DOHH2 (cell line): ENCODE data around the gene PLCL1.

Experiments used
- H3F3A ChIP-seq: fragments of 200-600 bp; sonication (generic), shearing (Covaris generic); 2 replicates; pipeline ENCODE4 v1.6.0; 2016; ENCODE audit warnings: antibody characterized with exemption, mild to moderate bottlenecking; ENCODE audit not compliant: control insufficient read depth, insufficient read depth
- H3K27ac ChIP-seq: fragments of 200-600 bp; sonication (generic); 2 replicates; pipeline ENCODE4 v1.5.1; 2014; ENCODE audit warnings: low read depth, mild to moderate bottlenecking, low read length, moderate library complexity
- H3K27me3 ChIP-seq: fragments of 200-600 bp; sonication (generic); 2 replicates; pipeline ENCODE4 v1.6.1; 2014; ENCODE audit warnings: mild to moderate bottlenecking, low read length, mixed read lengths; ENCODE audit not compliant: control insufficient read depth
- H3K36me3 ChIP-seq: fragments of 200-600 bp; sonication (generic); 2 replicates; pipeline ENCODE4 v1.6.1; 2014; ENCODE audit warnings: mild to moderate bottlenecking, low read length, moderate library complexity, mixed read lengths; ENCODE audit not compliant: control insufficient read depth
- H3K4me1 ChIP-seq: fragments of 200-600 bp; sonication (generic); 2 replicates; pipeline ENCODE4 v1.6.1; 2014; ENCODE audit warnings: mild to moderate bottlenecking, low read length, mixed read lengths; ENCODE audit not compliant: control insufficient read depth
- H3K4me2 ChIP-seq: fragments of 200-600 bp; sonication (generic); 2 replicates; pipeline ENCODE4 v1.6.0; 2014; ENCODE audit warnings: mild to moderate bottlenecking, low read length, moderate library complexity
- H3K4me3 ChIP-seq: fragments of 200-600 bp; sonication (generic); 2 replicates; pipeline ENCODE4 v1.5.1; 2014; ENCODE audit warnings: mild to moderate bottlenecking, low read length, mixed read lengths
- H3K79me2 ChIP-seq: fragments of 200-600 bp; sonication (generic); 2 replicates; pipeline ENCODE4 v1.6.1; 2014; ENCODE audit warnings: mild to moderate bottlenecking, low read length, mixed read lengths; ENCODE audit not compliant: control insufficient read depth
- H3K9me2 ChIP-seq: fragments of 200-600 bp; sonication (generic); replicated peaks from 2 replicates; pipeline ENCODE4 v1.6.1; 2014; ENCODE audit warnings: mild to moderate bottlenecking, low read length, mixed read lengths; ENCODE audit not compliant: control insufficient read depth
- H3K9me3 ChIP-seq: fragments of 200-600 bp; sonication (generic); 2 replicates; pipeline ENCODE4 v1.6.1; 2014; ENCODE audit warnings: antibody characterized with exemption, low read length, mixed read lengths; ENCODE audit not compliant: control insufficient read depth, insufficient read depth
- H4K20me1 ChIP-seq: fragments of 200-600 bp; sonication (generic); 2 replicates; pipeline ENCODE4 v1.6.0; 2014; ENCODE audit warnings: low read depth, mild to moderate bottlenecking, antibody characterized with exemption, low read length, moderate library complexity; ENCODE audit not compliant: control insufficient read depth, insufficient read depth
- CTCF ChIP-seq: fragments of 200-600 bp; sonication (generic); IDR thresholded peaks from one replicate; pipeline ENCODE4 v1.5.1; 2014; ENCODE audit warnings: antibody characterized with exemption, mild to moderate bottlenecking, low read depth, low read length; ENCODE audit not compliant: poor library complexity, severe bottlenecking
- EZH2phosphoT487 ChIP-seq: fragments of 200-600 bp; sonication (generic); IDR thresholded peaks from 2 replicates; pipeline ENCODE4 v1.6.1; 2017; ENCODE audit warnings: borderline replicate concordance, mild to moderate bottlenecking, antibody characterized with exemption, low read length, moderate library complexity, mixed read lengths

The PLCL1 gene

DNA sequence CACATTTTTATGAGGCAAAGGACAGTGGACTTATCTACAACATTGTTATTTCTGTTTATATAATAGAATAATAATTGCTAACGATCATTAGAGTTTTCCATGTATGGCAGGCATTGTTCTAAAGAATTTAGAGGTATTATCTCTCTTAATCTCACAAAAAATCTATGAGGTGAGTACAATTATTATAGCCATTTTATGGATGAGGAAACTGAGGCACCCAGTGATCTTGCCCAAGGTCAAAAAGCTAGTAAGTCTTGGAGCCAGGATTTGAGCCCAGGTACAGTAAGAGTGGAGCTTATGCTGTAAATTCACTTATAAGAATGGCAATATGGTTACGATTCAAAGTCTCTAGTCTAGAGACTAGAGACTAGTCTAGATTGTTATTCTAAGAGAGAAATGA lies 331.7 kb downstream of the PLCL1 start:
- Histone ChIP-seq H3K4me3 (no peak overlapping the region), H3K27ac (no peak overlapping the region), H3K9me2 (no peaks in the 10 kb centered on the region), H3K27me3 (no peaks in the 10 kb centered on the region), H3K79me2 (no peaks in the 10 kb centered on the region), H3F3A (no peaks in the 10 kb centered on the region), H3K36me3 (no peaks in the 10 kb centered on the region), H4K20me1 (no peaks in the 10 kb centered on the region), H3K4me2 (no peak overlapping the region), H3K4me1 (no peaks in the 10 kb centered on the region), H3K9me3 (no peaks in the 10 kb centered on the region)
- TF ChIP-seq CTCF (no peak), EZH2phosphoT487 (no peak)

DNA sequence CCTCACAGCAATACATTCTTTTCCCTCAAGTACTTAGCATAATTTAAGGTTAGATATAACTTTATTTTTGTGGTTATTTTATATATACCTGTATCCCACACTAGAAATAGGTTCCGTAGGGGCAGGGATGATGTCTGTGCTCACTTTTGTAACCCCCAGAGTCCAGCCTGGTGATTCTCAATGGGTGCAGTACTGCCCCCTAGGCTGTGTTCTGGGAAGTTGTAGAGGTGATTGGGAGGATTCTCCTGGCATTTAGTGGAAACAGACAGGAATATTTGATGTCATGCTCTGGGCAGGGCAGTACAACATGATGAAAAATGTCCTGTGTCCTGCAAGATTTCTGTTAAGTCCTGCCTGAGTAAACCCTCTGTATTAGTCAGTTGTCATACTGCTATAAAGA lies 333.3 kb downstream of the PLCL1 start:
- no peaks in the 10 kb centered on the region for H3K4me1 ChIP-seq
- no peaks in the 10 kb centered on the region for H4K20me1 ChIP-seq

DNA sequence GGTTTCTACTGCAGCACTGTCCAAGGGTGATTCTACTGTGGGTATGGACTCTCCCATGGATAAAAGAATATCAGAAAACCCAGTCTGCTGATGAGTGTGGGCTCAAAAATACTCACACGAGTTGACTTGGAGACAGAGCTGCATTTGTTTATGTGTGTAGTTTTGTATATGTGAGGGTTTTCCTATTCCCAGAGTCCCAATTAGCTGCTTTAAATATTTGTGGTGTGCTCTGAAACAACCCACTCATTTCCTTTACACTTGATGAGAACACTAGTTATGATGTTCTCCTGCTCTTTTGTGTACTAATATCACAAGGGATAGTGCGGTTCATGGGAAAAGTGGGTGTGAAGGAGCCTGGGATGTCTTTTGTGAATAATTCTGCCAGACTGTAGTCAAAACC lies 337.3 kb downstream of the PLCL1 start:
- peaks cover 3% of the 10 kb centered on the region; the same call in 1 of the 2 replicates for H3K27me3 ChIP-seq
- H3F3A ChIP-seq: no peaks in the 10 kb centered on the region
- H3K36me3 ChIP-seq: no peaks in the 10 kb centered on the region
- H3K4me2 ChIP-seq: no peak overlapping the region
- no peaks in the 10 kb centered on the region for H3K9me2 ChIP-seq
- TF ChIP-seq CTCF (no peak), EZH2phosphoT487 (no peak)
- no peak overlapping the region for H3K4me3 ChIP-seq
- H3K9me3 ChIP-seq: no peaks in the 10 kb centered on the region
- no peaks in the 10 kb centered on the region for H3K4me1 ChIP-seq
- H4K20me1 ChIP-seq: no peaks in the 10 kb centered on the region
- no peak overlapping the region for H3K27ac ChIP-seq
- H3K79me2 ChIP-seq: no peaks in the 10 kb centered on the region

More for the DNA sequence above, 333.3 kb downstream of the PLCL1 start:
- Histone ChIP-seq H3K27ac (no peak overlapping the region), H3K36me3 (no peaks in the 10 kb centered on the region), H3K27me3 (no peaks in the 10 kb centered on the region), H3F3A (no peaks in the 10 kb centered on the region), H3K79me2 (no peaks in the 10 kb centered on the region), H3K9me2 (no peaks in the 10 kb centered on the region), H3K9me3 (no peaks in the 10 kb centered on the region), H3K4me3 (no peak overlapping the region), H3K4me2 (no peak overlapping the region)
- TF ChIP-seq CTCF (no peak), EZH2phosphoT487 (no peak)

DNA sequence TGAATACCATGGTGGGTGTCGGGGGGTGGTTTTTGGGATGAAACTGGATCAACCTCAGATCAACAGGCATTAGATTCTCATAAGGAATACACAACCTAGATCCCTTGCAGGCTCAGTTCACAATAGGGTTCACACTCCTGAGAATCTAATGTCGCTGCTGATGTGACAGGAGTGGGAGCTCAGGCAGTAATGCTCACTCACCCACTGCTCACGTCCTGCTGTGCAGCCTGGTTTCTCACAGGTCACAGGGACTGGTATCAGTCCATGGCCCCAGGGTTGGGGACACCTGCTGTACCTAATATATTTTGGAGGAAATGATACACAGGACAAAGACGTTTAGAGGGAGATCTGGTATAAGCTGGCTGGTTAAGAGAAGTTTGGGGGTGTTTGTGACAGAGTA lies 338.8 kb downstream of the PLCL1 start:
- H3K4me1 ChIP-seq: no peaks in the 10 kb centered on the region
- no peak overlapping the region for H3K4me2 ChIP-seq
- H3K36me3 ChIP-seq: no peaks in the 10 kb centered on the region
- no peaks in the 10 kb centered on the region for H3K9me2 ChIP-seq
- TF ChIP-seq EZH2phosphoT487 (no peak), CTCF (no peak)
- no peak overlapping the region for H3K4me3 ChIP-seq
- H3K27me3 ChIP-seq: peaks cover 3% of the 10 kb centered on the region; the same call in 1 of the 2 replicates
- no peaks in the 10 kb centered on the region for H4K20me1 ChIP-seq
- H3K79me2 ChIP-seq: no peaks in the 10 kb centered on the region
- no peaks in the 10 kb centered on the region for H3K9me3 ChIP-seq
- H3K27ac ChIP-seq: no peak overlapping the region
- H3F3A ChIP-seq: no peaks in the 10 kb centered on the region
